HG02852 (cell line): ENCODE measurements around the gene ATOH1.

Experiments
- ATAC-seq: cut with Tn5 transposase; IDR thresholded peaks from one replicate; pipeline ENCODE4 v1.9.1; 2021; ENCODE audit warnings: mild to moderate bottlenecking, moderate library complexity; ENCODE audit not compliant: unreplicated experiment

Gene ATOH1

GRCh38 chr4:93828332-93828994 is at the start of gene ATOH1:
Gene ATOH1 (plus strand): TSS chr4:93828753. CDS start chr4:93828927, 174 bp downstream.
- no peak for ATAC-seq

- ATAC-seq = no peak
These were observed 49.3 kb upstream of the ATOH1 start for GRCh38 chr4:93779228-93779627.

- no peak for ATAC-seq
These were observed 48.5 kb upstream of the ATOH1 start for GRCh38 chr4:93780080-93780479.

GRCh38 chr4:93781198-93781597 is 47.4 kb upstream of the ATOH1 start:
- ATAC-seq = no peak

GRCh38 chr4:93786149-93786548 is 42.4 kb upstream of the ATOH1 start:
- ATAC-seq = no peak

GRCh38 chr4:93788712-93789111 is 39.8 kb upstream of the ATOH1 start:
- ATAC-seq = peak; percentile 53

GRCh38 chr4:93791570-93792195 is 36.9 kb upstream of the ATOH1 start:
- peak; percentile 80 for ATAC-seq

- no peak for ATAC-seq
These were observed 26.5 kb upstream of the ATOH1 start for GRCh38 chr4:93802045-93802444.

- no peak for ATAC-seq
These were observed 18.8 kb upstream of the ATOH1 start for GRCh38 chr4:93809773-93810172.

- no peak for ATAC-seq
These were observed 18.1 kb upstream of the ATOH1 start for GRCh38 chr4:93810340-93810992.

- ATAC-seq = no peak
These were observed 15.5 kb upstream of the ATOH1 start for GRCh38 chr4:93813092-93813491.

GRCh38 chr4:93814141-93814540 is 14.4 kb upstream of the ATOH1 start:
- no peak for ATAC-seq

GRCh38 chr4:93814722-93815121 is 13.8 kb upstream of the ATOH1 start:
- no peak for ATAC-seq

GRCh38 chr4:93825551-93826216 is 2.9 kb upstream of the ATOH1 start:
- ATAC-seq = no peak

- no peak for ATAC-seq
These were observed 1.1 kb upstream of the ATOH1 start for GRCh38 chr4:93827272-93827947.

- no peak for ATAC-seq
These were observed 654 bp downstream of the ATOH1 start for GRCh38 chr4:93828995-93829819.

- no peak for ATAC-seq
These were observed 1.5 kb downstream of the ATOH1 start for GRCh38 chr4:93829820-93830687.

- ATAC-seq = no peak
These were observed 3.4 kb downstream of the ATOH1 start for GRCh38 chr4:93831716-93832496.
